ENCODE measurements around the gene DDX3X.
"Not testable (repeated sequence)": the region's sequence is repeated elsewhere in the genome, so short reads cannot be mapped to it uniquely, and the experiment has no call there.

Gene DDX3X

DNA sequence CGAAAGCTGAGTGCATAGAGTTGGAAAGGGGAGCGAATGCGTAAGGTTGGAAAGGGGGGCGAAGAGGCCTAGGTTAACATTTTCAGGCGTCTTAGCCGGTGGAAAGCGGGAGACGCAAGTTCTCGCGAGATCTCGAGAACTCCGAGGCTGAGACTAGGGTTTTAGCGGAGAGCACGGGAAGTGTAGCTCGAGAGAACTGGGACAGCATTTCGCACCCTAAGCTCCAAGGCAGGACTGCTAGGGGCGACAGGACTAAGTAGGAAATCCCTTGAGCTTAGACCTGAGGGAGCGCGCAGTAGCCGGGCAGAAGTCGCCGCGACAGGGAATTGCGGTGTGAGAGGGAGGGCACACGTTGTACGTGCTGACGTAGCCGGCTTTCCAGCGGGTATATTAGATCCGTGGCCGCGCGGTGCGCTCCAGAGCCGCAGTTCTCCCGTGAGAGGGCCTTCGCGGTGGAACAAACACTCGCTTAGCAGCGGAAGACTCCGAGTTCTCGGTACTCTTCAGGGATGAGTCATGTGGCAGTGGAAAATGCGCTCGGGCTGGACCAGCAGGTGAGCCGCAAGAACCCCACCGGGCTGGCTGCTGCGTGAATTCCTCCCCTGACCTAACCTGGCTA is at the start of gene DDX3X:
Gene DDX3X, plus strand, starts transcription at position 419 of the 619 bp plus-strand sequence. Its CDS starts 91 bp downstream, at position 510.
- peak; percentile 91 for DNase-seq

- not testable (repeated sequence) for DNase-seq
These were observed 48.0 kb upstream of the DDX3X start for GRCh38 chrX:41285928-41286327.

DNA sequence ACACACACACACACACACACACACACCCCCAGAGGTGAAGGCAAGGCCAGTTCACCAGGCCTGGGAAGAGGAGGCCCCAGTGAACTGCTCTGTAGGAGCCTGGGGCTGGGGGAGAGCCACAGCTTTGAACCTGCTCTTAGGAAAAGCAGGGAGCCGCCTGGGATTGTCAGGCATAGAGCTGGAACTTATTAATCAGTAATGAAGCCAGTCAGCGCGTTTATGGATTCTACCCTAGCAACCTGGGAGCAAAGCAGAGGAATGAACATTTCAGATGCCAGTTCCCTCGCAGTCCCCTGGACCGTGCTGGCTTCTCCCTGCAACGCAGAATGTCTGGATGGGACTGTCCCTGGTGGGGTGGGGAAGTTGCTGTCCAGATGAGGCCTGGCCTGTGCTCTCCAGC is 45.3 kb upstream of the DDX3X start:
- no peak for DNase-seq

- DNase-seq = no peak
These were observed 44.9 kb upstream of the DDX3X start for GRCh38 chrX:41289095-41289494.

GRCh38 chrX:41291309-41291708 is 42.7 kb upstream of the DDX3X start:
- DNase-seq = no peak

GRCh38 chrX:41293269-41293668 is 40.7 kb upstream of the DDX3X start:
- no peak for DNase-seq

- DNase-seq = no peak
These were observed 33.1 kb upstream of the DDX3X start for GRCh38 chrX:41300758-41301437.

- no peak for DNase-seq
These were observed 32.5 kb upstream of the DDX3X start for GRCh38 chrX:41301438-41301824.

- DNase-seq = no peak
These were observed 31.6 kb upstream of the DDX3X start for GRCh38 chrX:41302370-41302769.

- DNase-seq = no peak
These were observed 30.9 kb upstream of the DDX3X start for GRCh38 chrX:41303013-41303412.

GRCh38 chrX:41304178-41304577 is 29.8 kb upstream of the DDX3X start:
- DNase-seq = no peak

GRCh38 chrX:41308884-41309647 is 24.9 kb upstream of the DDX3X start:
- DNase-seq = no peak

- DNase-seq = no peak
These were observed 21.2 kb upstream of the DDX3X start for GRCh38 chrX:41312786-41313185.

GRCh38 chrX:41313419-41313818 is 20.5 kb upstream of the DDX3X start:
- DNase-seq = no peak

GRCh38 chrX:41314204-41314603 is 19.8 kb upstream of the DDX3X start:
- no peak for DNase-seq

GRCh38 chrX:41314881-41315280 is 19.1 kb upstream of the DDX3X start:
- DNase-seq = no peak

DNA sequence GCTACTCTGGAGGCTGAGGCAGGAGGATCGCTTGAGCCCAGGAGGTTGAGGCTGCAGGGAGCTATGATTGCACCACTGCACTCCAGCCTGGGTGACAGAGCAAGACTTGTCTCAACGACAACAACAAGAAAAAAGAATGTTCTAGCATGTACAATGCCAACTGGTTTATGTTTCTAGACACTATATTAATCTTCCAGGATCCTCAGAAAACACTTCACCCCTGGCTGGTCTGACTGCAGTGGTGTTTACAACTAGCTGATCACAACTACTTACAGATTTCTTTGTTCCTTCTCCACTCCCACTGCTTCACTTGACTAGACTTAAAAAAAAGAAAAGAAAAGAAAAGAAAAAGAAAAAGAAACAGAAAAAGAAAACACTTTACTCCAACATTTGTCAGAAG is 17.7 kb upstream of the DDX3X start:
- DNase-seq = not testable (repeated sequence)

GRCh38 chrX:41317477-41318208 is 16.3 kb upstream of the DDX3X start:
- no peak for DNase-seq

- DNase-seq = no peak
These were observed 13.6 kb upstream of the DDX3X start for GRCh38 chrX:41320393-41320792.

- no peak for DNase-seq
These were observed 10.9 kb upstream of the DDX3X start for GRCh38 chrX:41322821-41323603.

DNA sequence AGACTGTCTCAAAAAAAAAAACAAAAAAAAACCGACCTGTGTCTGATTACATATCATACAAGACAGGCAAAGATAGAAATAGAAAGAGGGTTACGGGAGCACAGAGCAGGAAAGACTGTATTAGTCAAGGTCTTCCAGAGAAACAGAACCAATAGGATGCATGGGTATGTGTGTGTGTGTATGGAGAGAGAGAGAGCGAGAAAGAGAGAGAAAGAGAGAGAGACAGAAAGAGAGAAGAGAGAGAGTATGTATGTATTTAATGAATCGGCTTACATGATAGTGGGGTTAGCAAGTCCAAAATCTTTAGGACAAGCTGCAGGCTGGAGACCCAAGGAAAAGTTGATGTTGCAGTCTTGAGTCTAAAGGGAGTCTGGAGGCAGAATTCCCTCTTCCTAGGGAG is 7.5 kb upstream of the DDX3X start:
- no peak for DNase-seq

- no peak for DNase-seq
These were observed 6.6 kb upstream of the DDX3X start for GRCh38 chrX:41327341-41327740.

DNA sequence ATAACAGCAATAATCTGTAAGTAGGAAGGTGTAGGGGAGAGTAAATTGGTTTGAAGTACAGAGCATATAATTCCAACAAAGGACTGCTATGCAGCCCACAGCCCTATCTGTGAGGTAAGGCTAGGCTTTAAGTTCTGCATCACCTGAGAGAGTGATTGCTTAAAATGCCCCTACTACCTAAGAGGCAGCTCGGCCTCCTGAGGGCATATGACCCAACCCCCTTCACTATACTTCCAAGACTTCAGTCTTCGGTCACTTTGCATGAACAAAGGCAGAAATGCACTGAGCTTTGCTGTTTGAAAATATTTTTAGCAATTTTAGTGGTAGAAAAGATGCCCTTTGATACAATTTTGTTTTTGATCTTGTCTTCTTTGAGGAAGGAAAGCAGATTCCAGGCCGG is 4.9 kb upstream of the DDX3X start:
- no peak for DNase-seq
